GM23338 (cell line): ENCODE results near the gene ST3GAL4. TPM values are rescaled to one million over a fixed set of nuclear protein-coding genes. Genes with fewer than 3 reads are reported as not detected.

Source experiments
- ATAC-seq: fragments of 200-7000 bp; cut with Tn5 transposase; 3 replicates; pipeline ENCODE4 v1.9.1; 2020
- DNase-seq: peaks from one replicate; pipeline ENCODE4 v3.0.0-alpha.2; 2015; ENCODE audit warnings: low spot score
- H2AFZ ChIP-seq: fragments of 200-600 bp; sonication (generic); 2 replicates; pipeline ENCODE4 v1.8.0; 2016; ENCODE audit warnings: antibody characterized with exemption, mild to moderate bottlenecking, moderate library complexity
- H3F3A ChIP-seq: fragments of 200-600 bp; sonication (generic); replicated peaks from 2 replicates; pipeline ENCODE4 v1.8.0; 2017; ENCODE audit warnings: antibody characterized with exemption, mixed run types, low read depth
- H3K27ac ChIP-seq: fragments of 200-600 bp; sonication (generic); 2 replicates; pipeline ENCODE4 v1.6.1; 2016; ENCODE audit warnings: low read depth
- H3K27me3 ChIP-seq: fragments of 200-600 bp; sonication (generic); 2 replicates; pipeline ENCODE4 v1.8.0; 2016; ENCODE audit warnings: mild to moderate bottlenecking, mixed run types, moderate library complexity; ENCODE audit not compliant: insufficient read depth
- H3K36me3 ChIP-seq: fragments of 200-600 bp; sonication (generic); 2 replicates; pipeline ENCODE4 v1.8.0; 2016; ENCODE audit warnings: mild to moderate bottlenecking; ENCODE audit not compliant: insufficient read depth
- H3K4me1 ChIP-seq: fragments of 200-600 bp; sonication (generic); 2 replicates; pipeline ENCODE4 v1.8.0; 2016; ENCODE audit warnings: mild to moderate bottlenecking, moderate library complexity; ENCODE audit not compliant: insufficient read depth
- H3K4me2 ChIP-seq: fragments of 200-600 bp; sonication (generic); 2 replicates; pipeline ENCODE4 v1.7.1; 2017; ENCODE audit warnings: mixed run types
- H3K4me3 ChIP-seq: fragments of 200-600 bp; sonication (generic); 2 replicates; pipeline ENCODE4 v1.6.1; 2016; ENCODE audit warnings: mixed run types
- H3K79me2 ChIP-seq: fragments of 200-600 bp; sonication (generic); replicated peaks from 2 replicates; pipeline ENCODE4 v1.8.0; 2017; ENCODE audit warnings: mild to moderate bottlenecking; ENCODE audit not compliant: insufficient read depth
- H3K9me2 ChIP-seq: fragments of 200-600 bp; sonication (generic); 2 replicates; pipeline ENCODE4 v1.8.0; 2017; ENCODE audit not compliant: insufficient read depth
- H4K20me1 ChIP-seq: fragments of 200-600 bp; sonication (generic); replicated peaks from 2 replicates; pipeline ENCODE4 v1.8.0; 2017; ENCODE audit warnings: mild to moderate bottlenecking; ENCODE audit not compliant: insufficient read depth
- H3K27ac Mint-ChIP-seq: 2 replicates; pipeline ENCODE4 v1.8.0; 2020; ENCODE audit warnings: inconsistent platforms, mild to moderate bottlenecking, moderate library complexity, mixed read lengths
- H3K27me3 Mint-ChIP-seq: 3 replicates; pipeline ENCODE4 v1.8.0; 2022; ENCODE audit warnings: low read depth, mild to moderate bottlenecking, moderate library complexity, mixed read lengths, inconsistent platforms; ENCODE audit not compliant: insufficient read depth, poor library complexity
- H3K36me3 Mint-ChIP-seq: 3 replicates; pipeline ENCODE4 v1.8.0; 2021; ENCODE audit warnings: low read depth, mild to moderate bottlenecking, inconsistent platforms, moderate library complexity, mixed read lengths
- H3K4me1 Mint-ChIP-seq: 3 replicates; pipeline ENCODE4 v1.8.0; 2020; ENCODE audit warnings: mild to moderate bottlenecking, inconsistent platforms, mixed read lengths
- H3K4me3 Mint-ChIP-seq: 3 replicates; pipeline ENCODE4 v1.8.0; 2021; ENCODE audit warnings: moderate library complexity, mild to moderate bottlenecking, inconsistent platforms, mixed read lengths
- H3K9me3 Mint-ChIP-seq: 3 replicates; pipeline ENCODE4 v1.8.0; 2020; ENCODE audit warnings: moderate library complexity, mild to moderate bottlenecking, inconsistent platforms, mixed read lengths
- CREB1 ChIP-seq: fragments of 250-450 bp; sonication (Bioruptor Pico); IDR thresholded peaks from 2 replicates; pipeline ENCODE4 v1.5.0; 2020; ENCODE audit warnings: low read depth, mild to moderate bottlenecking, moderate library complexity
- EZH2 ChIP-seq: fragments of 200-600 bp; sonication (generic); IDR thresholded peaks from one replicate; pipeline ENCODE4 v1.8.0; 2017; ENCODE audit warnings: antibody characterized with exemption, mild to moderate bottlenecking, low read depth; ENCODE audit not compliant: unreplicated experiment
- JUNB ChIP-seq: IDR thresholded peaks from one replicate; pipeline ENCODE4 v1.6.1; 2016; ENCODE audit warnings: antibody characterized with exemption; ENCODE audit not compliant: unreplicated experiment
- STAT1 ChIP-seq: IDR thresholded peaks from one replicate; pipeline ENCODE4 v1.6.1; 2016; ENCODE audit warnings: antibody characterized with exemption; ENCODE audit not compliant: unreplicated experiment
- polyA plus RNA-seq: library from polyadenylated mRNA; unstranded; fragments of >200 nt; fragmentation: Nextera tagmentation; extraction: Ambion mirVana; gene quantifications from 2 replicates; pipeline ENCODE4 v1.2.1, GENCODE V29; 2016
- total RNA-seq: library from RNA; depleted of rRNA; stranded (reverse); fragments of >200 nt; shearing (Covaris generic); gene quantifications from 2 replicates; pipeline ENCODE4 v1.2.3, GENCODE V29; 2014
- TF ChIP-seq, protein P1 (sequence below): fragments of 250-450 bp; sonication (Bioruptor Pico); IDR thresholded peaks from 2 replicates; pipeline ENCODE4 v1.5.0; 2020; ENCODE audit warnings: mild to moderate bottlenecking, moderate library complexity
- TF ChIP-seq, protein P2 (sequence below): IDR thresholded peaks from one replicate; pipeline ENCODE4 v1.6.1; 2018; ENCODE audit warnings: antibody characterized with exemption; ENCODE audit not compliant: unreplicated experiment
- TF ChIP-seq, protein P3 (sequence below), 2 experiments: fragments of 200-600 bp in 1 of 2; sonication (generic) in 1 of 2; conservative IDR thresholded peaks; 2 replicates each; pipeline versions ENCODE4 v1.5.1 to v1.6.1; 2016 to 2017; ENCODE audit warnings: antibody characterized with exemption in 2 of 2, low read depth in 2 of 2, mild to moderate bottlenecking in 2 of 2, moderate library complexity in 1 of 2

The ST3GAL4 gene
- total and polyA plus RNA-seq, 2 experiments from 2014 or later = 10.1 to 28.0 TPM

DNA sequence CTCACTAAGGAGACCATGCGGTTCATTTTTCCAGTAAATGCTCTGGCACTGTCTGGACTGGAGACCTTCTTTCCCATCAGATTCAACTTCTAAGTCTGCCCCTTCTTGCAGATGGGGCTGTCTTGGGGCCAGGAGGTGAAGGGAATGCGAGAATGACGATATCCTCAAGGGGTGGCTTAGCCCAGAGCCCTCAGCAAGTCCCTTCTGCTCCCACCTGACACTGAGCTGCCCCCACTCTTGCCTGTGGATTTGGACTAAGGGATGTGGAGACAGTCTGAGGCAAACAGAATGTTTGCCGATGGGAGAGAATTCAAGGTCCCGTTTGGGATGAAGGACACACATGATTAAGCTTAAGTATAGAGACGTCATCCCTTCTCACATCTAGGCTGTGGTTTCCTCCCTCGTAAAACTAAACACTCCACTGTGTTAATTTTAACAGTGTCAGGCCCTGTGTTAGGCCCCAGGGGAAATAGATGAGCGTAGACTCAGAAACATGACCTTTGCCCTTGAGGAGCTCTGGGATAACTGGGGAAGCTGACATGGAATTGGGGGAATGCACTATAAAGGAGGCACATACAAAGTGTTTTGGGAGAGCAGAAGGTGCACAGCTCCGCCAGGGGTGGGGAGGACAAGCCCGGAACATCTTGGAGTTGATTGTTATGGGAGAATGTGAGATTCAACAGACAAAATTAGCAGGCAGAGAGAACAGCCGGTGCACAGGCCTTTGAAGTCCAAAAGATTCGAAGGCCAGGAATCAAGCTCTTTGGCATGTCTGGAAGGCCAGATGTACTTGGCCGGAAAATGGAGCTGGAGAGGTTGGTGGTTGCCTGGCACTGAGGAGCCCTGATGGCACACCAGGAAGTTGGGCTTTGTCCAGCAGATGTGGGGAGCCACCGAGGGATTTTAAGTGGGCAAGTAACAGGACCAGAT lies 71.6 kb downstream of the ST3GAL4 start (continued):
- TF ChIP-seq CREB1 (CRISPR knock-in tag) = no peak

DNA sequence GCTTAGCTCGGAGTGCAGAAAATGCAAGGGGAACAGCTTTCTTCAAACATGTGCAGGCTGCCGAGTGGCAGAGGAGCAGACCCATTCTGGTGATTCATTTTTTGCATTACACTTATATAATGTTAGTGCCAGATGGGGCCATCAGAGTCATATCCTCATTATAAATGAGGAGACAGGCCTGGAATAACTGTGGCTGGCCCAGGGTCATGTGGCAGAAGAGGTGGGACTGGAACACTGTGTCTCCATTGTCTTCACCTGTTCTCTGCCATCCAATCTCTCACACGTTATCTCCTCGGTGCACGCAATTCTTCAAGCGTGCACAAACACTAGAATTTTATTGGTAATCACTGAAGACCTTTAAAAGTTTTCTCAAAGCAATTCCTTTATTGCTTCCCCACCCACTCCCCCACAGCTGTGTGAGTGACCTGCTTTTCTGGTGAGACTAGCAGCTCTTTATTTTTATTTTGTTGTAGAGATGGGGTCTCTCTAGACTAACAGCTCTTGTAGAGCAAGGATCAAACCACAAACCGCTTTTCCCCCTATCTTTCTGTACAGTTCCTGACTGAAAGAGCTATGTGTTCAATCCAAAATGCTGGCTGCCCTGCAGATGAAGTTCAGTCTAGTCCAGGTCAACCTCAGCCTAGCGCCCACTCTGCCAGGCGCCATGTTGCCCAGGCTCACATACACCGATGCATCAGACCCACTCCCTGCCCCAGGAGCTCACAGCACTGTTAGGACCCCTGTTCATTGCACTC lies 75.3 kb downstream of the ST3GAL4 start:
- H3K27ac ChIP-seq = no peak overlapping the region
- DNase-seq (no peak), ATAC-seq (no peak)
- no peaks in the 10 kb centered on the region for H3K9me3 Mint-ChIP-seq
- peaks cover 17% of the 10 kb centered on the region for H3K4me1 ChIP-seq
- no peaks in the 10 kb centered on the region for H3K9me2 ChIP-seq
- peaks cover 24% of the 10 kb centered on the region for H3K27me3 Mint-ChIP-seq
- H3K4me1 Mint-ChIP-seq = peaks cover 18% of the 10 kb centered on the region
- H2AFZ ChIP-seq = no peak overlapping the region
- no peaks in the 10 kb centered on the region for H3K36me3 ChIP-seq
- H3K79me2 ChIP-seq = no peaks in the 10 kb centered on the region
- TF ChIP-seq CREB1 (CRISPR knock-in tag) = no peak
- TF ChIP-seq, protein P1, sequence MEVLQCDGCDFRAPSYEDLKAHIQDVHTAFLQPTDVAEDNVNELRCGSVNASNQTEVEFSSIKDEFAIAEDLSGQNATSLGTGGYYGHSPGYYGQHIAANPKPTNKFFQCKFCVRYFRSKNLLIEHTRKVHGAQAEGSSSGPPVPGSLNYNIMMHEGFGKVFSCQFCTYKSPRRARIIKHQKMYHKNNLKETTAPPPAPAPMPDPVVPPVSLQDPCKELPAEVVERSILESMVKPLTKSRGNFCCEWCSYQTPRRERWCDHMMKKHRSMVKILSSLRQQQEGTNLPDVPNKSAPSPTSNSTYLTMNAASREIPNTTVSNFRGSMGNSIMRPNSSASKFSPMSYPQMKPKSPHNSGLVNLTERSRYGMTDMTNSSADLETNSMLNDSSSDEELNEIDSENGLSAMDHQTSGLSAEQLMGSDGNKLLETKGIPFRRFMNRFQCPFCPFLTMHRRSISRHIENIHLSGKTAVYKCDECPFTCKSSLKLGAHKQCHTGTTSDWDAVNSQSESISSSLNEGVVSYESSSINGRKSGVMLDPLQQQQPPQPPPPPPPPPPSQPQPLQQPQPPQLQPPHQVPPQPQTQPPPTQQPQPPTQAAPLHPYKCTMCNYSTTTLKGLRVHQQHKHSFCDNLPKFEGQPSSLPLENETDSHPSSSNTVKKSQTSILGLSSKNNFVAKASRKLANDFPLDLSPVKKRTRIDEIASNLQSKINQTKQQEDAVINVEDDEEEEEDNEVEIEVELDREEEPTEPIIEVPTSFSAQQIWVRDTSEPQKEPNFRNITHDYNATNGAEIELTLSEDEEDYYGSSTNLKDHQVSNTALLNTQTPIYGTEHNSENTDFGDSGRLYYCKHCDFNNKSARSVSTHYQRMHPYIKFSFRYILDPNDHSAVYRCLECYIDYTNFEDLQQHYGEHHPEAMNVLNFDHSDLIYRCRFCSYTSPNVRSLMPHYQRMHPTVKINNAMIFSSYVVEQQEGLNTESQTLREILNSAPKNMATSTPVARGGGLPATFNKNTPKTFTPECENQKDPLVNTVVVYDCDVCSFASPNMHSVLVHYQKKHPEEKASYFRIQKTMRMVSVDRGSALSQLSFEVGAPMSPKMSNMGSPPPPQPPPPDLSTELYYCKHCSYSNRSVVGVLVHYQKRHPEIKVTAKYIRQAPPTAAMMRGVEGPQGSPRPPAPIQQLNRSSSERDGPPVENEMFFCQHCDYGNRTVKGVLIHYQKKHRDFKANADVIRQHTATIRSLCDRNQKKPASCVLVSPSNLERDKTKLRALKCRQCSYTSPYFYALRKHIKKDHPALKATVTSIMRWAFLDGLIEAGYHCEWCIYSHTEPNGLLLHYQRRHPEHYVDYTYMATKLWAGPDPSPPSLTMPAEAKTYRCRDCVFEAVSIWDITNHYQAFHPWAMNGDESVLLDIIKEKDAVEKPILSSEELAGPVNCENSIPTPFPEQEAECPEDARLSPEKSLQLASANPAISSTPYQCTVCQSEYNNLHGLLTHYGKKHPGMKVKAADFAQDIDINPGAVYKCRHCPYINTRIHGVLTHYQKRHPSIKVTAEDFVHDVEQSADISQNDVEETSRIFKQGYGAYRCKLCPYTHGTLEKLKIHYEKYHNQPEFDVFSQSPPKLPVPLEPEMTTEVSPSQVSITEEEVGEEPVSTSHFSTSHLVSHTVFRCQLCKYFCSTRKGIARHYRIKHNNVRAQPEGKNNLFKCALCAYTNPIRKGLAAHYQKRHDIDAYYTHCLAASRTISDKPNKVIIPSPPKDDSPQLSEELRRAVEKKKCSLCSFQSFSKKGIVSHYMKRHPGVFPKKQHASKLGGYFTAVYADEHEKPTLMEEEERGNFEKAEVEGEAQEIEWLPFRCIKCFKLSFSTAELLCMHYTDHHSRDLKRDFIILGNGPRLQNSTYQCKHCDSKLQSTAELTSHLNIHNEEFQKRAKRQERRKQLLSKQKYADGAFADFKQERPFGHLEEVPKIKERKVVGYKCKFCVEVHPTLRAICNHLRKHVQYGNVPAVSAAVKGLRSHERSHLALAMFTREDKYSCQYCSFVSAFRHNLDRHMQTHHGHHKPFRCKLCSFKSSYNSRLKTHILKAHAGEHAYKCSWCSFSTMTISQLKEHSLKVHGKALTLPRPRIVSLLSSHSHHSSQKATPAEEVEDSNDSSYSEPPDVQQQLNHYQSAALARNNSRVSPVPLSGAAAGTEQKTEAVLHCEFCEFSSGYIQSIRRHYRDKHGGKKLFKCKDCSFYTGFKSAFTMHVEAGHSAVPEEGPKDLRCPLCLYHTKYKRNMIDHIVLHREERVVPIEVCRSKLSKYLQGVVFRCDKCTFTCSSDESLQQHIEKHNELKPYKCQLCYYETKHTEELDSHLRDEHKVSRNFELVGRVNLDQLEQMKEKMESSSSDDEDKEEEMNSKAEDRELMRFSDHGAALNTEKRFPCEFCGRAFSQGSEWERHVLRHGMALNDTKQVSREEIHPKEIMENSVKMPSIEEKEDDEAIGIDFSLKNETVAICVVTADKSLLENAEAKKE (CRISPR knock-in tag) = no peak
- TF ChIP-seq, protein P2, sequence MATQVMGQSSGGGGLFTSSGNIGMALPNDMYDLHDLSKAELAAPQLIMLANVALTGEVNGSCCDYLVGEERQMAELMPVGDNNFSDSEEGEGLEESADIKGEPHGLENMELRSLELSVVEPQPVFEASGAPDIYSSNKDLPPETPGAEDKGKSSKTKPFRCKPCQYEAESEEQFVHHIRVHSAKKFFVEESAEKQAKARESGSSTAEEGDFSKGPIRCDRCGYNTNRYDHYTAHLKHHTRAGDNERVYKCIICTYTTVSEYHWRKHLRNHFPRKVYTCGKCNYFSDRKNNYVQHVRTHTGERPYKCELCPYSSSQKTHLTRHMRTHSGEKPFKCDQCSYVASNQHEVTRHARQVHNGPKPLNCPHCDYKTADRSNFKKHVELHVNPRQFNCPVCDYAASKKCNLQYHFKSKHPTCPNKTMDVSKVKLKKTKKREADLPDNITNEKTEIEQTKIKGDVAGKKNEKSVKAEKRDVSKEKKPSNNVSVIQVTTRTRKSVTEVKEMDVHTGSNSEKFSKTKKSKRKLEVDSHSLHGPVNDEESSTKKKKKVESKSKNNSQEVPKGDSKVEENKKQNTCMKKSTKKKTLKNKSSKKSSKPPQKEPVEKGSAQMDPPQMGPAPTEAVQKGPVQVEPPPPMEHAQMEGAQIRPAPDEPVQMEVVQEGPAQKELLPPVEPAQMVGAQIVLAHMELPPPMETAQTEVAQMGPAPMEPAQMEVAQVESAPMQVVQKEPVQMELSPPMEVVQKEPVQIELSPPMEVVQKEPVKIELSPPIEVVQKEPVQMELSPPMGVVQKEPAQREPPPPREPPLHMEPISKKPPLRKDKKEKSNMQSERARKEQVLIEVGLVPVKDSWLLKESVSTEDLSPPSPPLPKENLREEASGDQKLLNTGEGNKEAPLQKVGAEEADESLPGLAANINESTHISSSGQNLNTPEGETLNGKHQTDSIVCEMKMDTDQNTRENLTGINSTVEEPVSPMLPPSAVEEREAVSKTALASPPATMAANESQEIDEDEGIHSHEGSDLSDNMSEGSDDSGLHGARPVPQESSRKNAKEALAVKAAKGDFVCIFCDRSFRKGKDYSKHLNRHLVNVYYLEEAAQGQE = no peak
- TF ChIP-seq, protein P3, sequence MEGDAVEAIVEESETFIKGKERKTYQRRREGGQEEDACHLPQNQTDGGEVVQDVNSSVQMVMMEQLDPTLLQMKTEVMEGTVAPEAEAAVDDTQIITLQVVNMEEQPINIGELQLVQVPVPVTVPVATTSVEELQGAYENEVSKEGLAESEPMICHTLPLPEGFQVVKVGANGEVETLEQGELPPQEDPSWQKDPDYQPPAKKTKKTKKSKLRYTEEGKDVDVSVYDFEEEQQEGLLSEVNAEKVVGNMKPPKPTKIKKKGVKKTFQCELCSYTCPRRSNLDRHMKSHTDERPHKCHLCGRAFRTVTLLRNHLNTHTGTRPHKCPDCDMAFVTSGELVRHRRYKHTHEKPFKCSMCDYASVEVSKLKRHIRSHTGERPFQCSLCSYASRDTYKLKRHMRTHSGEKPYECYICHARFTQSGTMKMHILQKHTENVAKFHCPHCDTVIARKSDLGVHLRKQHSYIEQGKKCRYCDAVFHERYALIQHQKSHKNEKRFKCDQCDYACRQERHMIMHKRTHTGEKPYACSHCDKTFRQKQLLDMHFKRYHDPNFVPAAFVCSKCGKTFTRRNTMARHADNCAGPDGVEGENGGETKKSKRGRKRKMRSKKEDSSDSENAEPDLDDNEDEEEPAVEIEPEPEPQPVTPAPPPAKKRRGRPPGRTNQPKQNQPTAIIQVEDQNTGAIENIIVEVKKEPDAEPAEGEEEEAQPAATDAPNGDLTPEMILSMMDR (conservative IDR thresholded peaks at IDR 0.05; ENCODE audit: low read depth in 2 of 2) = no peak
- TF ChIP-seq EZH2 = no peak
- TF ChIP-seq STAT1 = no peak
- TF ChIP-seq JUNB = no peak
- no peak overlapping the region for H3K4me3 Mint-ChIP-seq
- no peaks in the 10 kb centered on the region for H4K20me1 ChIP-seq
- no peak overlapping the region for H3K4me2 ChIP-seq
- no peaks in the 10 kb centered on the region for H3K27me3 ChIP-seq
- H3K27ac Mint-ChIP-seq = no peak overlapping the region
- H3K4me3 ChIP-seq = no peak overlapping the region
- H3F3A ChIP-seq = no peaks in the 10 kb centered on the region
- H3K36me3 Mint-ChIP-seq = no peaks in the 10 kb centered on the region
